DND-41 (cell line): Measurements from ENCODE around the gene KSR1.

Experiments used
- ATAC-seq: fragments of 200-7000 bp; cut with Tn5 transposase; 3 replicates; pipeline ENCODE4 v1.9.1; 2021; ENCODE audit warnings: low read depth; ENCODE audit not compliant: insufficient read depth
- DNase-seq: peaks from one replicate; pipeline ENCODE4 v3.0.0-alpha.2; 2020
- H2AFZ ChIP-seq: 2 replicates; pipeline ENCODE4 v1.6.0; 2012; ENCODE audit warnings: low read depth, low read length
- H3K27ac ChIP-seq: 2 replicates; pipeline ENCODE4 v1.5.1; 2012; ENCODE audit warnings: low read length, inconsistent platforms
- H3K27me3 ChIP-seq: fragments of 200-600 bp; sonication (generic); 2 replicates; pipeline ENCODE4 v1.6.0; 2012; ENCODE audit warnings: low read length, mild to moderate bottlenecking, inconsistent platforms; ENCODE audit not compliant: insufficient read depth, poor library complexity
- H3K36me3 ChIP-seq: 2 replicates; pipeline ENCODE4 v1.5.1; 2012; ENCODE audit warnings: low read length, inconsistent platforms; ENCODE audit not compliant: insufficient read depth
- H3K4me1 ChIP-seq: 2 replicates; pipeline ENCODE4 v1.5.1; 2012; ENCODE audit warnings: mild to moderate bottlenecking, low read length; ENCODE audit not compliant: insufficient read depth
- H3K4me2 ChIP-seq: 2 replicates; pipeline ENCODE4 v1.6.0; 2012; ENCODE audit warnings: mild to moderate bottlenecking, moderate library complexity, low read length, inconsistent platforms; ENCODE audit not compliant: insufficient read depth
- H3K4me3 ChIP-seq, 2 experiments: fragments of 200-600 bp in 1 of 2; shearing (Covaris generic) in 1 of 2; 2 replicates each; pipeline ENCODE4 v1.5.1; 2012 to 2016; ENCODE audit warnings: inconsistent platforms in 2 of 2, low read length in 2 of 2, mild to moderate bottlenecking in 2 of 2, low read depth in 1 of 2, moderate library complexity in 1 of 2
- H3K79me2 ChIP-seq: 2 replicates; pipeline ENCODE4 v1.6.0; 2012; ENCODE audit warnings: low read length, inconsistent platforms; ENCODE audit not compliant: insufficient read depth
- H3K9ac ChIP-seq: 2 replicates; pipeline ENCODE4 v1.6.0; 2012; ENCODE audit warnings: low read depth, mild to moderate bottlenecking, inconsistent platforms, low read length, moderate library complexity
- H3K9me3 ChIP-seq: 2 replicates; pipeline ENCODE4 v1.5.1; 2012; ENCODE audit warnings: low read length, moderate library complexity, mild to moderate bottlenecking, inconsistent platforms; ENCODE audit not compliant: insufficient read depth, severe bottlenecking
- H4K20me1 ChIP-seq: 2 replicates; pipeline ENCODE4 v1.6.0; 2012; ENCODE audit warnings: low read length; ENCODE audit not compliant: insufficient read depth
- EZH2 ChIP-seq: IDR thresholded peaks from 3 replicates; pipeline ENCODE4 v1.6.1; 2012; ENCODE audit warnings: borderline replicate concordance, low read depth, mild to moderate bottlenecking, moderate library complexity, low read length, inconsistent platforms; ENCODE audit not compliant: severe bottlenecking
- TF ChIP-seq, protein P1 (sequence below): IDR thresholded peaks from 2 replicates; pipeline ENCODE4 v1.5.1; 2012; ENCODE audit warnings: borderline replicate concordance, low read length, moderate library complexity, mild to moderate bottlenecking; ENCODE audit not compliant: poor library complexity, severe bottlenecking; ENCODE audit errors: extremely low read depth

KSR1 gene

GRCh38 chr17:27489045-27489715 lies 32.9 kb downstream of the KSR1 start:
- DNase-seq = no peak

DNA sequence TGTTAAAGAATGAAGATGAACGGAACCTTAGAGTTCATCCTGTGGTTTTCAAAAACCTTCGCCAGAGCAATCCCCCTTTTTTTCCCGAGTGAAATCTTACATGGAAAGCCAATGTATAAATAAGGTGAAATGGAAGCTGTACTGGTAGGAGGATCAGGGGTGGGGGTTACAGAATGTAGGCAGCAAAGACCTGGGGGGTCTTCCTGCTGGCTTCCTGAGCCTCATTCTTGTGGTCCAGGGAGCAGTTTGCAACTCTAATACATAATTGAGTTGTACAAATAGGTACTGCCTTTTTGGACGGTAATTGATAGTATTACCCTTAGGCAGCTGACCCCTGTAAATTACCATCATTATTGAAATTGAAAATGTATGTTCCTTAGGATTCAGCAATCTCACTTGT lies 34.1 kb downstream of the KSR1 start:
- Histone ChIP-seq H3K9ac (no peak overlapping the region), H3K36me3 (no peaks in the 10 kb centered on the region), H3K4me1 (no peaks in the 10 kb centered on the region), H3K27me3 (no peaks in the 10 kb centered on the region), H3K9me3 (no peaks in the 10 kb centered on the region), H3K4me3 (no peak overlapping the region), H3K79me2 (no peaks in the 10 kb centered on the region), H2AFZ (no peak overlapping the region), H3K27ac (no peak overlapping the region), H4K20me1 (peaks cover 3% of the 10 kb centered on the region; the same call in 1 of the 2 replicates), H3K4me2 (no peak overlapping the region)
- DNase-seq (no peak), ATAC-seq (no peak)
- no peak for TF ChIP-seq EZH2
- TF ChIP-seq, protein P1, sequence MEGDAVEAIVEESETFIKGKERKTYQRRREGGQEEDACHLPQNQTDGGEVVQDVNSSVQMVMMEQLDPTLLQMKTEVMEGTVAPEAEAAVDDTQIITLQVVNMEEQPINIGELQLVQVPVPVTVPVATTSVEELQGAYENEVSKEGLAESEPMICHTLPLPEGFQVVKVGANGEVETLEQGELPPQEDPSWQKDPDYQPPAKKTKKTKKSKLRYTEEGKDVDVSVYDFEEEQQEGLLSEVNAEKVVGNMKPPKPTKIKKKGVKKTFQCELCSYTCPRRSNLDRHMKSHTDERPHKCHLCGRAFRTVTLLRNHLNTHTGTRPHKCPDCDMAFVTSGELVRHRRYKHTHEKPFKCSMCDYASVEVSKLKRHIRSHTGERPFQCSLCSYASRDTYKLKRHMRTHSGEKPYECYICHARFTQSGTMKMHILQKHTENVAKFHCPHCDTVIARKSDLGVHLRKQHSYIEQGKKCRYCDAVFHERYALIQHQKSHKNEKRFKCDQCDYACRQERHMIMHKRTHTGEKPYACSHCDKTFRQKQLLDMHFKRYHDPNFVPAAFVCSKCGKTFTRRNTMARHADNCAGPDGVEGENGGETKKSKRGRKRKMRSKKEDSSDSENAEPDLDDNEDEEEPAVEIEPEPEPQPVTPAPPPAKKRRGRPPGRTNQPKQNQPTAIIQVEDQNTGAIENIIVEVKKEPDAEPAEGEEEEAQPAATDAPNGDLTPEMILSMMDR = no peak

More at GRCh38 chr17:27489045-27489715, 32.9 kb downstream of the KSR1 start:
- no peaks in the 10 kb centered on the region for H3K4me1 ChIP-seq
- H3K27me3 ChIP-seq = no peaks in the 10 kb centered on the region
- H3K79me2 ChIP-seq = no peaks in the 10 kb centered on the region
- no peak overlapping the region for H2AFZ ChIP-seq
- H3K27ac ChIP-seq = no peak overlapping the region
- no peak overlapping the region for H3K4me3 ChIP-seq
- no peak overlapping the region for H3K9ac ChIP-seq
- no peaks in the 10 kb centered on the region for H3K36me3 ChIP-seq
- peaks cover 5% of the 10 kb centered on the region; the same call in 1 of the 2 replicates for H4K20me1 ChIP-seq
- TF ChIP-seq EZH2 = no peak
- H3K9me3 ChIP-seq = no peaks in the 10 kb centered on the region
- H3K4me2 ChIP-seq = no peak overlapping the region
- ATAC-seq = no peak

DNA sequence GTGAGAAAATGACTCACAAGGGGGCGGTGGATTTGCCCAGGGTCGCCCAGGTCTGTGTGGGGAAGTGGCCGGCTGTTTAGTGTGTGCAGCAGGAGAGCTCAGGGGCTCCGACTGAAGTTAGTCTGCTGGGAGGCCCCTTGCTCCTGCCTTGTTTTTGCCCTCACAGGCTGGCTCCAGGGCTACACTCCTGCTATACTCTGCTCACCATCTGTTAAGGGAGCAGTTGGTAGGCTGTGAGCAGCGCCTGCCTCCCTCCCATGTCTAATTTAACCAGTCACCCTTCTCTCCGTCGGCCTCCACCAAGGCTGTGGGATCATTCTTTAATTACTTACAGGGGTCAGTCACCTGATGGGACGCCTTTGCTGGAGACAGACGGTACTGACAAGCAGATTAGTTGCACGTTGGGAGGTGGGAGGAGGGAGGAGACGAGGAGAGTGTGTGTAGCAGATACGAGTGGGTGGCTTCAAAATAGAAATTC lies 35.5 kb downstream of the KSR1 start:
- H4K20me1 ChIP-seq = peaks cover 3% of the 10 kb centered on the region; the same call in 1 of the 2 replicates
- H3K36me3 ChIP-seq = no peaks in the 10 kb centered on the region
- no peak overlapping the region for H3K9ac ChIP-seq
- TF ChIP-seq EZH2 = no peak
- TF ChIP-seq, protein P1 = no peak
- H3K4me2 ChIP-seq = no peak overlapping the region
- H2AFZ ChIP-seq = no peak overlapping the region
- no peaks in the 10 kb centered on the region for H3K9me3 ChIP-seq
- no peaks in the 10 kb centered on the region for H3K4me1 ChIP-seq
- no peak overlapping the region for H3K27ac ChIP-seq
- H3K27me3 ChIP-seq = no peaks in the 10 kb centered on the region
- no peak overlapping the region for H3K4me3 ChIP-seq
- no peak for ATAC-seq
- H3K79me2 ChIP-seq = no peaks in the 10 kb centered on the region
- no peak for DNase-seq

DNA sequence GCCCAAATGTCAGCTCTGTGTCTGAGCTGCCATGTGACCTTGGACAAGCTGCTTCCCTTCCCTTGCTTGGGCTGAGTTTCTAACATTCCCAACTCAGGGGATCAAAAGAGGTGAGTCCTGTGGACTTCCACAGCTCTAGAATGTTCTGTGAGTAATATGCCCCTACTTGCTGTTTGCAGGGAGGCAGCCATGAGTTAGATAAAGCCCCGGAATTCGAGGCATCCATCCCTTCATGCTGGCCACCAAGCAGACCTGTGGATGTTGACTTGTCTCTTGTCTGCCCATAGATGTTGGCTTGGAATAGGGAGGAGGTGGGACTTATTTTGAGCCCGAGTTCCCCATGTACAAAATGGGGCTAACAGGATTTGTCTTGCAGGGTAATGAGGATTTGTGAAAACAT lies 36.2 kb downstream of the KSR1 start:
- Histone ChIP-seq H3K4me3 (no peak overlapping the region), H3K4me1 (no peaks in the 10 kb centered on the region), H3K4me2 (no peak overlapping the region), H4K20me1 (peaks cover 3% of the 10 kb centered on the region; the same call in 1 of the 2 replicates), H3K79me2 (no peaks in the 10 kb centered on the region), H3K36me3 (no peaks in the 10 kb centered on the region), H3K9me3 (no peaks in the 10 kb centered on the region), H2AFZ (no peak overlapping the region), H3K27ac (no peak overlapping the region), H3K27me3 (no peaks in the 10 kb centered on the region), H3K9ac (no peak overlapping the region)
- DNase-seq = no peak
- TF ChIP-seq, protein P1 = no peak
- TF ChIP-seq EZH2 = no peak
- ATAC-seq = no peak
